Spleen (tissue), 11 donors: ENCODE measurements around the gene SLC25A44. TPM values are rescaled to one million over a fixed set of nuclear protein-coding genes. Genes with fewer than 3 reads are reported as not detected.
A peak's percentile ranks its signal among the peaks of the same experiment; 100 is the strongest.

Source experiments
- DNase-seq: peaks from one replicate; pipeline ENCODE4 v3.0.0-alpha.2; 2020
- H3K27ac ChIP-seq, 8 donors: fragments of 200-600 bp; sonication (generic) in 7 of 8; 1 replicate in 4 of 8; 2 replicates in 4 of 8; pipeline versions ENCODE4 v1.5.0 to v1.8.0; 2016 to 2021; ENCODE audit warnings: inconsistent platforms in 4 of 8, mild to moderate bottlenecking in 4 of 8, moderate library complexity in 1 of 8
- H3K27me3 ChIP-seq, 7 donors: fragments of 200-600 bp; sonication (generic) in 6 of 7; replicated peaks in 1 of 7; 1 replicate in 4 of 7; 2 replicates in 3 of 7; pipeline versions ENCODE4 v1.5.0 to v1.8.0; 2016 to 2021; ENCODE audit warnings: inconsistent platforms in 3 of 7, mild to moderate bottlenecking in 1 of 7
- H3K36me3 ChIP-seq, 6 donors: fragments of 200-600 bp; sonication (generic) in 5 of 6; 1 replicate in 4 of 6; 2 replicates in 2 of 6; pipeline versions ENCODE4 v1.5.0 to v1.8.0; 2016 to 2021; ENCODE audit warnings: inconsistent platforms in 2 of 6
- H3K4me1 ChIP-seq, 6 donors: fragments of 200-600 bp; sonication (generic) in 5 of 6; 1 replicate in 3 of 6; 2 replicates in 3 of 6; pipeline versions ENCODE4 v1.5.0 to v1.8.0; 2016 to 2021; ENCODE audit warnings: inconsistent platforms in 3 of 6
- H3K4me3 ChIP-seq, 8 donors: fragments of 200-600 bp; sonication (generic) in 7 of 8; 1 replicate in 4 of 8; 2 replicates in 4 of 8; pipeline versions ENCODE4 v1.5.0 to v1.8.0; 2016 to 2021; ENCODE audit warnings: inconsistent platforms in 4 of 8, mild to moderate bottlenecking in 4 of 8, moderate library complexity in 2 of 8
- H3K9me3 ChIP-seq, 8 donors: fragments of 200-600 bp; sonication (generic) in 7 of 8; 1 replicate in 4 of 8; 2 replicates in 4 of 8; pipeline versions ENCODE4 v1.5.0 to v1.8.0; 2016 to 2021; ENCODE audit warnings: inconsistent platforms in 4 of 8
- POLR2A ChIP-seq, 3 donors: fragments of 450-650 bp; IDR thresholded peaks; one replicate each; pipeline ENCODE4 v1.5.1; 2017; ENCODE audit warnings: antibody characterized with exemption in 3 of 3, mild to moderate bottlenecking in 1 of 3
- POLR2AphosphoS5 ChIP-seq, 3 donors: sonication (generic); formaldehyde crosslinking; IDR thresholded peaks; one replicate each; pipeline ENCODE4 v1.5.1; 2017; ENCODE audit warnings: antibody characterized with exemption in 3 of 3
- WGBS, 5 donors: extraction: QIAGEN DNeasy Blood & Tissue Kit in 3 of 5; methylation state at CpG; one replicate each; pipeline versions ENCODE4 v1.1.5 to v1.1.7; 2013 to 2018; 5-methylcytosine and 5-hydroxymethylcytosine counted together
- intact Hi-C: fragments of 100-400 bp; cut with DNase I; formaldehyde crosslinking; loops from one replicate; pipeline ENCODE4 v1.15.0; 2023; ENCODE audit warnings: low total_unique reads
- polyA plus RNA-seq, 3 donors: library from polyadenylated mRNA; stranded (reverse); fragments of 200-250 nt; gene quantifications; one replicate each; pipeline ENCODE4 v1.2.1, GENCODE V29; 2013
- total RNA-seq, 7 donors: library from RNA; depleted of rRNA in 3 of 7; stranded (reverse); fragments of >200 nt in 3 of 7; fragmentation: NEBNext Ultra II Directional in 4 of 7; extraction: Animal tissue kit (Norgen Biotek cat#: 25700) in 4 of 7; gene quantifications; one replicate each; pipeline versions ENCODE4 v1.1.0 to v1.2.1, GENCODE V29; 2016 to 2021
- TF ChIP-seq, protein P1 (sequence below), 11 experiments: fragments of 200-600 bp in 7 of 11; fragments of 450-650 bp in 4 of 11; sonication (generic) in 4 of 11; IDR thresholded peaks in 8 of 11; conservative IDR thresholded peaks in 3 of 11; 1 replicate in 7 of 11; 2 replicates in 4 of 11; pipeline versions ENCODE4 v1.4.0 to v1.8.0; 2016 to 2021; ENCODE audit warnings: antibody characterized with exemption in 11 of 11, inconsistent platforms in 4 of 11, mild to moderate bottlenecking in 1 of 11
- donor health status: healthy with polysubstance abuse.
- donor health status: DM: no; HTN: no; CAD: no; lungs with moderate emphysema.
- donor health status: DM: no; HTN: no; CAD: no.
- donor health status: Bipolar disorder and iron deficiency.
- donor health status: healthy.
- donor health status: DM: no; HTN: no; CAD: no.
- donor health status: DM: yes; HTN: yes; CAD: no.

The SLC25A44 gene
- total and polyA plus RNA-seq, 10 donors, result 4.8 to 32.7 (median 24.8) TPM

DNA sequence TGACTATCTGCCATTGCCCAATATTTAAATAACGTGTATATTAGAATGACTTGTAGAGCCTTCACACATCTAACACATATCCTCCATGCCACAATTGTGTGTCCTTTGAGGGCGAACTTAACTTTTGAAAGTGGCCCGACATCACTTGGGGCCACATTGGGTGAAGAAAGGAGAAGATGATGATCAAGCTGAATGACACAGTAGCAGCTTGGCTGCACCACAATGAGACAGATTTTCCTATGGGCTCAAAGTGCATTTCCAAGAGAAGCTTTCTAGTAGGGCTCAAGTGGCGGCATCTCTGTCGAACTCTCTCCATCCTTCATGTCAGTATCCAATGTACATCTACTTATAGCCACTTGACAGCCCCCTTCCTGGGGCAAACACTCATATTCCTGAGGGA lies 44.3 kb downstream of the SLC25A44 start:
- 93 to 96% (median 96%) methylated on average over 5 of the region's 5 CpGs for WGBS, 5 donors
- TF ChIP-seq, protein P1, sequence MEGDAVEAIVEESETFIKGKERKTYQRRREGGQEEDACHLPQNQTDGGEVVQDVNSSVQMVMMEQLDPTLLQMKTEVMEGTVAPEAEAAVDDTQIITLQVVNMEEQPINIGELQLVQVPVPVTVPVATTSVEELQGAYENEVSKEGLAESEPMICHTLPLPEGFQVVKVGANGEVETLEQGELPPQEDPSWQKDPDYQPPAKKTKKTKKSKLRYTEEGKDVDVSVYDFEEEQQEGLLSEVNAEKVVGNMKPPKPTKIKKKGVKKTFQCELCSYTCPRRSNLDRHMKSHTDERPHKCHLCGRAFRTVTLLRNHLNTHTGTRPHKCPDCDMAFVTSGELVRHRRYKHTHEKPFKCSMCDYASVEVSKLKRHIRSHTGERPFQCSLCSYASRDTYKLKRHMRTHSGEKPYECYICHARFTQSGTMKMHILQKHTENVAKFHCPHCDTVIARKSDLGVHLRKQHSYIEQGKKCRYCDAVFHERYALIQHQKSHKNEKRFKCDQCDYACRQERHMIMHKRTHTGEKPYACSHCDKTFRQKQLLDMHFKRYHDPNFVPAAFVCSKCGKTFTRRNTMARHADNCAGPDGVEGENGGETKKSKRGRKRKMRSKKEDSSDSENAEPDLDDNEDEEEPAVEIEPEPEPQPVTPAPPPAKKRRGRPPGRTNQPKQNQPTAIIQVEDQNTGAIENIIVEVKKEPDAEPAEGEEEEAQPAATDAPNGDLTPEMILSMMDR (IDR thresholded peaks at IDR 0.05 in 8 of 11, conservative IDR thresholded peaks at IDR 0.05 in 3 of 11), result no peak
- TF ChIP-seq POLR2AphosphoS5 (IDR thresholded peaks at IDR 0.05) (no peak), POLR2A (IDR thresholded peaks at IDR 0.05) (no peak)
- peaks cover 3 to 98% (median 72%) of the 10 kb centered on the region in 6 donors for H3K36me3 ChIP-seq
- H3K9me3 ChIP-seq, result no peaks in the 10 kb centered on the region
- DNase-seq, result no peak
- no peak overlapping the region for H3K27ac ChIP-seq
- no peak overlapping the region for H3K4me3 ChIP-seq
- intact Hi-C loops, result no loop called here
- no peaks in the 10 kb centered on the region for H3K27me3 ChIP-seq
- H3K4me1 ChIP-seq, result no peaks in the 10 kb centered on the region

DNA sequence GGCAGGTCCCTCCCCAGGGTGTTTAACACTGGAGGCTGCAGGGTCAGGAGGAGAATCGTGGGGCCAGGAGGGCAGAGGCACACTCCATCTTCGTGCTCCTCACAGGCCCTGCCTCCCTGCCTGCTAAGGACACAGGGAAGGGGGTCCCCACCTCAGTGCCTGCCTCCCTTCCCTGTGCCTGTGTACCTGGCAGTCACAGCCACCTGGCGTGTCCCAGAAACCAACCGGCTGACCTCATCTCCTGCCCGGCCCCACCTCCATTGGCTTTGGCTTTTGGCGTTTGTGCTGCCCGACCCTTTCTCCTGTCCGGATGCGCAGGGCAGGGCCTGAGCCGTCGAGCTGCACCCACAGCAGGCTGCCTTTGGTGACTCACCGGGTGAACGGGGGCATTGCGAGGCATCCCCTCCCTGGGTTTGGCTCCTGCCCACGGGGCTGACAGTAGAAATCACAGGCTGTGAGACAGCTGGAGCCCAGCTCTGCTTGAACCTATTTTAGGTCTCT lies 47.5 kb downstream of the SLC25A44 start:
- WGBS, 5 donors, result 57 to 76% (median 60%) methylated on average over 14 to 15 of the region's 15 CpGs
- no peak overlapping the region for H3K27ac ChIP-seq
- peak; percentile 65 for DNase-seq
- H3K9me3 ChIP-seq, result no peaks in the 10 kb centered on the region
- TF ChIP-seq POLR2AphosphoS5 (IDR thresholded peaks at IDR 0.05), result peak in 2 of 3 donors; percentile 12 to 44
- TF ChIP-seq POLR2A (IDR thresholded peaks at IDR 0.05), result no peak
- H3K4me1 ChIP-seq, result peaks cover 11 to 20% (median 16%) of the 10 kb centered on the region in 6 donors
- peaks cover 3 to 67% (median 47%) of the 10 kb centered on the region in 6 donors for H3K36me3 ChIP-seq
- intact Hi-C loops, result no loop called here
- H3K27me3 ChIP-seq, result peaks cover 0 to 25% (median 12%) of the 10 kb centered on the region in 7 donors
- H3K4me3 ChIP-seq, result no peak overlapping the region

DNA sequence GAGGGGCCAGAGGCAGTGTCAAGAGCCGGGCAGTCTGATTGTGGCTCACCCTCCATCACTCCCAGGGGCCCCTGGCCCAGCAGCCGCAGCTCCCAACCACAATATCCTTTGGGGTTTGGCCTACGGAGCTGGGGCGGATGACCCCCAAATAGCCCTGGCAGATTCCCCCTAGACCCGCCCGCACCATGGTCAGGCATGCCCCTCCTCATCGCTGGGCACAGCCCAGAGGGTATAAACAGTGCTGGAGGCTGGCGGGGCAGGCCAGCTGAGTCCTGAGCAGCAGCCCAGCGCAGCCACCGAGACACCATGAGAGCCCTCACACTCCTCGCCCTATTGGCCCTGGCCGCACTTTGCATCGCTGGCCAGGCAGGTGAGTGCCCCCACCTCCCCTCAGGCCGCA lies 48.0 kb downstream of the SLC25A44 start, which contains the start of gene BGLAP:
TSS of gene BGLAP (plus strand) at position 259 of the 400 bp plus-strand sequence. CDS start at position 307, 48 bp downstream.
- Histone ChIP-seq H3K36me3 (peaks cover 3 to 61% (median 41%) of the 10 kb centered on the region in 6 donors), H3K4me3 (no peak within 1 kb of the TSS), H3K9me3 (no peaks in the 10 kb centered on the region), H3K27me3 (peaks cover 0 to 30% (median 12%) of the 10 kb centered on the region in 7 donors), H3K27ac (no peak within 1 kb of the TSS), H3K4me1 (peaks cover 11 to 26% (median 17%) of the 10 kb centered on the region in 6 donors)
- WGBS, 5 donors, result 24 to 80% (median 68%) methylated on average over 4 to 14 of the region's 14 CpGs
- no peak for DNase-seq
- intact Hi-C loops, result no loop called here
- peak in 1 of 3 donors; percentile 40 for TF ChIP-seq POLR2AphosphoS5 (IDR thresholded peaks at IDR 0.05)
- TF ChIP-seq, protein P1 (IDR thresholded peaks at IDR 0.05 in 8 of 11, conservative IDR thresholded peaks at IDR 0.05 in 3 of 11), result no peak

DNA sequence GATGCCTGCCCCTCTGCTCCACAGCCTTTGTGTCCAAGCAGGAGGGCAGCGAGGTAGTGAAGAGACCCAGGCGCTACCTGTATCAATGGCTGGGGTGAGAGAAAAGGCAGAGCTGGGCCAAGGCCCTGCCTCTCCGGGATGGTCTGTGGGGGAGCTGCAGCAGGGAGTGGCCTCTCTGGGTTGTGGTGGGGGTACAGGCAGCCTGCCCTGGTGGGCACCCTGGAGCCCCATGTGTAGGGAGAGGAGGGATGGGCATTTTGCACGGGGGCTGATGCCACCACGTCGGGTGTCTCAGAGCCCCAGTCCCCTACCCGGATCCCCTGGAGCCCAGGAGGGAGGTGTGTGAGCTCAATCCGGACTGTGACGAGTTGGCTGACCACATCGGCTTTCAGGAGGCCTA lies 48.8 kb downstream of the SLC25A44 start:
- TF ChIP-seq POLR2AphosphoS5 (IDR thresholded peaks at IDR 0.05) (peak in 1 of 3 donors; percentile 31), POLR2A (IDR thresholded peaks at IDR 0.05) (no peak)
- TF ChIP-seq, protein P1 (IDR thresholded peaks at IDR 0.05 in 8 of 11, conservative IDR thresholded peaks at IDR 0.05 in 3 of 11), result no peak
- no peak overlapping the region for H3K27ac ChIP-seq
- no peaks in the 10 kb centered on the region for H3K9me3 ChIP-seq
- intact Hi-C loops, result no loop called here
- WGBS, 5 donors, result 86 to 96% (median 87%) methylated on average over 9 to 10 of the region's 10 CpGs
- peaks cover 3 to 53% (median 35%) of the 10 kb centered on the region in 6 donors for H3K36me3 ChIP-seq
- peaks cover 0 to 30% (median 12%) of the 10 kb centered on the region in 7 donors for H3K27me3 ChIP-seq
- peaks cover 11 to 29% (median 17%) of the 10 kb centered on the region in 6 donors for H3K4me1 ChIP-seq
- DNase-seq, result no peak
- no peak overlapping the region for H3K4me3 ChIP-seq
